Neural cell (in vitro differentiated cells): Measurements from ENCODE around the gene SKAP1.

Experiments
- CTCF ChIP-seq: fragments of 450-650 bp; IDR thresholded peaks from 2 replicates; pipeline ENCODE4 v1.5.1; 2014; ENCODE audit warnings: antibody characterized with exemption, mild to moderate bottlenecking, moderate library complexity; ENCODE audit not compliant: poor library complexity, severe bottlenecking
- EP300 ChIP-seq: fragments of 450-650 bp; conservative IDR thresholded peaks from 2 replicates; pipeline ENCODE4 v1.6.1; 2014; ENCODE audit warnings: antibody characterized with exemption, mild to moderate bottlenecking, moderate library complexity; ENCODE audit not compliant: poor library complexity, severe bottlenecking
- EZH2 ChIP-seq: fragments of 200-600, 300-800 bp; shearing (Covaris generic), sonication (generic); IDR thresholded peaks from 2 replicates; pipeline ENCODE4 v1.6.1; 2014; ENCODE audit warnings: antibody characterized with exemption, low read length, borderline replicate concordance, mild to moderate bottlenecking; ENCODE audit not compliant: insufficient read depth, poor library complexity, severe bottlenecking
- MXI1 ChIP-seq: fragments of 450-650 bp; conservative IDR thresholded peaks from 2 replicates; pipeline ENCODE4 v1.6.1; 2014; ENCODE audit warnings: antibody characterized with exemption, mild to moderate bottlenecking; ENCODE audit not compliant: poor library complexity, severe bottlenecking
- POLR2AphosphoS5 ChIP-seq: IDR thresholded peaks from 2 replicates; pipeline ENCODE4 v1.6.1; 2012

- TF ChIP-seq CTCF, result no peak
- no peak for TF ChIP-seq EZH2
- TF ChIP-seq MXI1, result no peak
- TF ChIP-seq POLR2AphosphoS5, result no peak
- TF ChIP-seq EP300, result no peak
These were observed 66.9 kb downstream of the SKAP1 start for GRCh38 chr17:48363161-48363560.
